Measurements from ENCODE around the gene CHCHD1. TPM values are rescaled to one million over a fixed set of nuclear protein-coding genes. Genes with fewer than 3 reads are reported as not detected.

The CHCHD1 gene
- total and polyA plus RNA-seq, 4 donors = 13.2 to 58.9 (median 21.9) TPM

- ATAC-seq (ENCODE audit: low FRiP score) = no peak
- WGBS, 2 donors = 95% methylated on average over 1 of the region's 1 CpG
- DNase-seq = no peak
- no peaks in the 10 kb centered on the region for H3K4me1 ChIP-seq (ENCODE audit: control insufficient read depth in 1 of 2, insufficient read depth in 2 of 2, low read length in 2 of 2)
- no peak overlapping the region for H3K27ac ChIP-seq (ENCODE audit: low read depth in 1 of 2, low read length in 2 of 2)
- no peaks in the 10 kb centered on the region for H3K9me3 ChIP-seq (ENCODE audit: control insufficient read depth, low read length)
- intact Hi-C loops (cut with DNase I) = no loop called here
- no peaks in the 10 kb centered on the region for H3K27me3 ChIP-seq (ENCODE audit: control insufficient read depth in 1 of 2, insufficient read depth in 2 of 2, low read length in 1 of 2)
- H3K36me3 ChIP-seq (ENCODE audit: control insufficient read depth in 1 of 2, insufficient read depth in 2 of 2, low read length in 1 of 2) = peaks cover 23 to 31% of the 10 kb centered on the region in 2 donors
- no peak overlapping the region for H3K4me3 ChIP-seq (ENCODE audit: low read length in 2 of 2)
These were observed 20.1 kb upstream of the CHCHD1 start for GRCh38 chr10:73761781-73762180.

GRCh38 chr10:73762915-73763314 is 18.9 kb upstream of the CHCHD1 start:
- H3K4me1 ChIP-seq (ENCODE audit: control insufficient read depth in 1 of 2, insufficient read depth in 2 of 2, low read length in 2 of 2) = no peaks in the 10 kb centered on the region
- no peak for DNase-seq
- H3K27me3 ChIP-seq (ENCODE audit: control insufficient read depth in 1 of 2, insufficient read depth in 2 of 2, low read length in 1 of 2) = no peaks in the 10 kb centered on the region
- peaks cover 23 to 32% of the 10 kb centered on the region in 2 donors for H3K36me3 ChIP-seq (ENCODE audit: control insufficient read depth in 1 of 2, insufficient read depth in 2 of 2, low read length in 1 of 2)
- no peak overlapping the region for H3K27ac ChIP-seq (ENCODE audit: low read depth in 1 of 2, low read length in 2 of 2)
- 69 to 74% methylated on average over 2 of the region's 2 CpGs for WGBS, 2 donors
- no peak for ATAC-seq (ENCODE audit: low FRiP score)
- H3K4me3 ChIP-seq (ENCODE audit: low read length in 2 of 2) = no peak overlapping the region
- intact Hi-C loops (cut with DNase I) = no loop called here
- no peaks in the 10 kb centered on the region for H3K9me3 ChIP-seq (ENCODE audit: control insufficient read depth, low read length)

- Histone ChIP-seq H3K9me3 (ENCODE audit: control insufficient read depth, low read length) (no peaks in the 10 kb centered on the region), H3K4me1 (ENCODE audit: control insufficient read depth in 1 of 2, insufficient read depth in 2 of 2, low read length in 2 of 2) (no peaks in the 10 kb centered on the region), H3K36me3 (ENCODE audit: control insufficient read depth in 1 of 2, insufficient read depth in 2 of 2, low read length in 1 of 2) (peaks cover 23 to 32% of the 10 kb centered on the region in 2 donors), H3K4me3 (ENCODE audit: low read length in 2 of 2) (no peak overlapping the region), H3K27me3 (ENCODE audit: control insufficient read depth in 1 of 2, insufficient read depth in 2 of 2, low read length in 1 of 2) (no peaks in the 10 kb centered on the region), H3K27ac (ENCODE audit: low read depth in 1 of 2, low read length in 2 of 2) (no peak overlapping the region)
- intact Hi-C loops (cut with DNase I) = no loop called here
- ATAC-seq (ENCODE audit: low FRiP score) (no peak), DNase-seq (no peak)
- WGBS, 2 donors = 69 to 73% methylated on average over 2 of the region's 2 CpGs
These were observed 18.5 kb upstream of the CHCHD1 start for GRCh38 chr10:73763343-73763742.

- no peak overlapping the region for H3K4me3 ChIP-seq (ENCODE audit: low read length in 2 of 2)
- no peaks in the 10 kb centered on the region for H3K4me1 ChIP-seq (ENCODE audit: control insufficient read depth in 1 of 2, insufficient read depth in 2 of 2, low read length in 2 of 2)
- no peak for ATAC-seq (ENCODE audit: low FRiP score)
- no peaks in the 10 kb centered on the region for H3K9me3 ChIP-seq (ENCODE audit: control insufficient read depth, low read length)
- H3K27ac ChIP-seq (ENCODE audit: low read depth in 1 of 2, low read length in 2 of 2) = no peak overlapping the region
- intact Hi-C loops (cut with DNase I) = no loop called here
- H3K27me3 ChIP-seq (ENCODE audit: control insufficient read depth in 1 of 2, insufficient read depth in 2 of 2, low read length in 1 of 2) = no peaks in the 10 kb centered on the region
- H3K36me3 ChIP-seq (ENCODE audit: control insufficient read depth in 1 of 2, insufficient read depth in 2 of 2, low read length in 1 of 2) = peaks cover 23 to 32% of the 10 kb centered on the region in 2 donors
- DNase-seq = no peak
- 92 to 93% methylated on average over 6 of the region's 6 CpGs for WGBS, 2 donors
These were observed 16.8 kb upstream of the CHCHD1 start for GRCh38 chr10:73765066-73765465.

GRCh38 chr10:73768881-73769280 is 13.0 kb upstream of the CHCHD1 start:
- Histone ChIP-seq H3K9me3 (ENCODE audit: control insufficient read depth, low read length) (no peaks in the 10 kb centered on the region), H3K36me3 (ENCODE audit: control insufficient read depth in 1 of 2, insufficient read depth in 2 of 2, low read length in 1 of 2) (peaks cover 2 to 17% of the 10 kb centered on the region in 2 donors), H3K27ac (ENCODE audit: low read depth in 1 of 2, low read length in 2 of 2) (no peak overlapping the region), H3K27me3 (ENCODE audit: control insufficient read depth in 1 of 2, insufficient read depth in 2 of 2, low read length in 1 of 2) (no peaks in the 10 kb centered on the region), H3K4me1 (ENCODE audit: control insufficient read depth in 1 of 2, insufficient read depth in 2 of 2, low read length in 2 of 2) (no peaks in the 10 kb centered on the region), H3K4me3 (ENCODE audit: low read length in 2 of 2) (no peak overlapping the region)
- intact Hi-C loops (cut with DNase I) = no loop called here
- no peak for ATAC-seq (ENCODE audit: low FRiP score)
- 69 to 77% methylated on average over 11 of the region's 11 CpGs for WGBS, 2 donors
- no peak for DNase-seq

GRCh38 chr10:73769396-73769795 is 12.5 kb upstream of the CHCHD1 start:
- Histone ChIP-seq H3K27ac (ENCODE audit: low read depth in 1 of 2, low read length in 2 of 2) (no peak overlapping the region), H3K4me1 (ENCODE audit: control insufficient read depth in 1 of 2, insufficient read depth in 2 of 2, low read length in 2 of 2) (no peaks in the 10 kb centered on the region), H3K36me3 (ENCODE audit: control insufficient read depth in 1 of 2, insufficient read depth in 2 of 2, low read length in 1 of 2) (peaks cover 2 to 15% of the 10 kb centered on the region in 2 donors), H3K4me3 (ENCODE audit: low read length in 2 of 2) (no peak overlapping the region), H3K27me3 (ENCODE audit: control insufficient read depth in 1 of 2, insufficient read depth in 2 of 2, low read length in 1 of 2) (no peaks in the 10 kb centered on the region), H3K9me3 (ENCODE audit: control insufficient read depth, low read length) (no peaks in the 10 kb centered on the region)
- intact Hi-C loops (cut with DNase I) = no loop called here
- DNase-seq = no peak
- ATAC-seq (ENCODE audit: low FRiP score) = no peak
- 91 to 93% methylated on average over 5 of the region's 5 CpGs for WGBS, 2 donors

- 12% methylated on average over 17 of the region's 17 CpGs for WGBS, 2 donors
- Histone ChIP-seq H3K9me3 (ENCODE audit: control insufficient read depth, low read length) (no peaks in the 10 kb centered on the region), H3K36me3 (ENCODE audit: control insufficient read depth in 1 of 2, insufficient read depth in 2 of 2, low read length in 1 of 2) (peaks cover 0 to 8% of the 10 kb centered on the region in 2 donors), H3K27ac (ENCODE audit: low read depth in 1 of 2, low read length in 2 of 2) (peak overlapping the region in 1 of 2 donors; percentile 88), H3K27me3 (ENCODE audit: control insufficient read depth in 1 of 2, insufficient read depth in 2 of 2, low read length in 1 of 2) (no peaks in the 10 kb centered on the region), H3K4me1 (ENCODE audit: control insufficient read depth in 1 of 2, insufficient read depth in 2 of 2, low read length in 2 of 2) (peaks cover 0 to 2% of the 10 kb centered on the region in 2 donors), H3K4me3 (ENCODE audit: low read length in 2 of 2) (peak overlapping the region; percentile 61 to 72)
- ATAC-seq (ENCODE audit: low FRiP score) = peak; percentile 21
- intact Hi-C loops (cut with DNase I) = loop anchor here in 1 of 2 donors (5.0 kb wide), 2 partner anchors 40 to 100 kb away; partner anchors contain the start of gene CAMK2G
- DNase-seq = peak; percentile 94 to 98
These were observed 10.0 kb upstream of the CHCHD1 start for GRCh38 chr10:73771722-73772280.

GRCh38 chr10:73772281-73773151 is 9.3 kb upstream of the CHCHD1 start:
- ATAC-seq (ENCODE audit: low FRiP score) (peak; percentile 93), DNase-seq (peak; percentile 90 to 93)
- peak overlapping the region; percentile 61 to 72 for H3K4me3 ChIP-seq (ENCODE audit: low read length in 2 of 2)
- 0 to 1% methylated on average over 65 to 101 of the region's 101 CpGs for WGBS, 2 donors
- H3K9me3 ChIP-seq (ENCODE audit: control insufficient read depth, low read length) = no peaks in the 10 kb centered on the region
- peaks cover 0 to 2% of the 10 kb centered on the region in 2 donors for H3K4me1 ChIP-seq (ENCODE audit: control insufficient read depth in 1 of 2, insufficient read depth in 2 of 2, low read length in 2 of 2)
- intact Hi-C loops (cut with DNase I) = loop anchor here in 1 of 2 donors (5.0 kb wide), 2 partner anchors 40 to 100 kb away; partner anchors contain the start of gene CAMK2G
- H3K36me3 ChIP-seq (ENCODE audit: control insufficient read depth in 1 of 2, insufficient read depth in 2 of 2, low read length in 1 of 2) = peaks cover 0 to 8% of the 10 kb centered on the region in 2 donors
- H3K27ac ChIP-seq (ENCODE audit: low read depth in 1 of 2, low read length in 2 of 2) = peak overlapping the region; percentile 47 to 88
- H3K27me3 ChIP-seq (ENCODE audit: control insufficient read depth in 1 of 2, insufficient read depth in 2 of 2, low read length in 1 of 2) = no peaks in the 10 kb centered on the region
